ENCODE results near the gene KCNQ1. TPM values are rescaled to one million over a fixed set of nuclear protein-coding genes. Genes with fewer than 3 reads are reported as not detected.

Gene KCNQ1
- total and polyA plus RNA-seq, 2 of the 13 experiments (the other 11 are each of a cell fraction or from before 2014, with no cell fraction given) = 0.02 to 0.08 TPM

GRCh38 chr11:2409611-2410468 is 35.0 kb upstream of the KCNQ1 start (continued):
- TF ChIP-seq MXD3 (CRISPR knock-in tag; IDR thresholded peaks at IDR 0.05) (peak; percentile 34; the same call in 1 of the 2 replicates), ZNF878 (CRISPR knock-in tag; IDR thresholded peaks at IDR 0.05) (no peak; the same call in 1 of the 2 replicates), NFKB2 (CRISPR knock-in tag; IDR thresholded peaks at IDR 0.05; ENCODE audit: borderline replicate concordance) (peak; percentile 70; the same call in 1 of the 2 replicates), ZNF614 (CRISPR knock-in tag; IDR thresholded peaks at IDR 0.05; ENCODE audit: borderline replicate concordance) (no peak; the same call in 1 of the 2 replicates), ZNF503 (CRISPR knock-in tag; IDR thresholded peaks at IDR 0.05) (peak; percentile 85), ZSCAN30 (CRISPR knock-in tag; IDR thresholded peaks at IDR 0.05) (no peak), ETV6 (CRISPR knock-in tag; conservative IDR thresholded peaks at IDR 0.05) (no peak), MAFK (conservative IDR thresholded peaks at IDR 0.05 in 1 of 2, IDR thresholded peaks at IDR 0.05 in 1 of 2; ENCODE audit: low read length in 2 of 2) (no peak), ZNF567 (CRISPR knock-in tag; IDR thresholded peaks at IDR 0.05; ENCODE audit: borderline replicate concordance) (peak; percentile 72), ZNF605 (CRISPR knock-in tag; IDR thresholded peaks at IDR 0.05) (peak; percentile 65), U2AF2 (IDR thresholded peaks at IDR 0.05; ENCODE audit: low read depth, low read length) (no peak), NFRKB (IDR thresholded peaks at IDR 0.05) (no peak), ZNF205 (CRISPR knock-in tag; IDR thresholded peaks at IDR 0.05) (0 out of 2 replicates have a peak, but pooled peaks have one; percentile 31), ARNTL (CRISPR knock-in tag; IDR thresholded peaks at IDR 0.05) (peak; percentile 83; the same call in 1 of the 2 replicates), ZNF180 (CRISPR knock-in tag; IDR thresholded peaks at IDR 0.05; ENCODE audit: borderline replicate concordance, low read depth) (no peak), ZFY (CRISPR knock-in tag; IDR thresholded peaks at IDR 0.05) (peak; percentile 62), ZNF589 (CRISPR knock-in tag; conservative IDR thresholded peaks at IDR 0.05) (no peak), BRCA1 (CRISPR knock-in tag; IDR thresholded peaks at IDR 0.05) (0 out of 2 replicates have a peak, but pooled peaks have one; percentile 64), ZNF274 (CRISPR knock-in tag; IDR thresholded peaks at IDR 0.05) (0 out of 2 replicates have a peak, but pooled peaks have one; percentile 36), ZNF691 (CRISPR knock-in tag; IDR thresholded peaks at IDR 0.05; ENCODE audit: borderline replicate concordance, low read depth) (no peak), ZNF792 (CRISPR knock-in tag; IDR thresholded peaks at IDR 0.05) (no peak)
- TF ChIP-seq, protein P1, sequence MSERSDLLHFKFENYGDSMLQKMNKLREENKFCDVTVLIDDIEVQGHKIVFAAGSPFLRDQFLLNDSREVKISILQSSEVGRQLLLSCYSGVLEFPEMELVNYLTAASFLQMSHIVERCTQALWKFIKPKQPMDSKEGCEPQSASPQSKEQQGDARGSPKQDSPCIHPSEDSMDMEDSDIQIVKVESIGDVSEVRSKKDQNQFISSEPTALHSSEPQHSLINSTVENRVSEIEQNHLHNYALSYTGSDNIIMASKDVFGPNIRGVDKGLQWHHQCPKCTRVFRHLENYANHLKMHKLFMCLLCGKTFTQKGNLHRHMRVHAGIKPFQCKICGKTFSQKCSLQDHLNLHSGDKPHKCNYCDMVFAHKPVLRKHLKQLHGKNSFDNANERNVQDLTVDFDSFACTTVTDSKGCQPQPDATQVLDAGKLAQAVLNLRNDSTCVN (CRISPR knock-in tag; IDR thresholded peaks at IDR 0.05; ENCODE audit: borderline replicate concordance) = no peak

All from HepG2 (cell line).